HG03045 (cell line): ENCODE measurements around the gene SYNE3.

Experiments used
- ATAC-seq: cut with Tn5 transposase; IDR thresholded peaks from one replicate; pipeline ENCODE4 v1.9.1; 2021; ENCODE audit warnings: mild to moderate bottlenecking, moderate library complexity; ENCODE audit not compliant: unreplicated experiment

The SYNE3 gene

DNA sequence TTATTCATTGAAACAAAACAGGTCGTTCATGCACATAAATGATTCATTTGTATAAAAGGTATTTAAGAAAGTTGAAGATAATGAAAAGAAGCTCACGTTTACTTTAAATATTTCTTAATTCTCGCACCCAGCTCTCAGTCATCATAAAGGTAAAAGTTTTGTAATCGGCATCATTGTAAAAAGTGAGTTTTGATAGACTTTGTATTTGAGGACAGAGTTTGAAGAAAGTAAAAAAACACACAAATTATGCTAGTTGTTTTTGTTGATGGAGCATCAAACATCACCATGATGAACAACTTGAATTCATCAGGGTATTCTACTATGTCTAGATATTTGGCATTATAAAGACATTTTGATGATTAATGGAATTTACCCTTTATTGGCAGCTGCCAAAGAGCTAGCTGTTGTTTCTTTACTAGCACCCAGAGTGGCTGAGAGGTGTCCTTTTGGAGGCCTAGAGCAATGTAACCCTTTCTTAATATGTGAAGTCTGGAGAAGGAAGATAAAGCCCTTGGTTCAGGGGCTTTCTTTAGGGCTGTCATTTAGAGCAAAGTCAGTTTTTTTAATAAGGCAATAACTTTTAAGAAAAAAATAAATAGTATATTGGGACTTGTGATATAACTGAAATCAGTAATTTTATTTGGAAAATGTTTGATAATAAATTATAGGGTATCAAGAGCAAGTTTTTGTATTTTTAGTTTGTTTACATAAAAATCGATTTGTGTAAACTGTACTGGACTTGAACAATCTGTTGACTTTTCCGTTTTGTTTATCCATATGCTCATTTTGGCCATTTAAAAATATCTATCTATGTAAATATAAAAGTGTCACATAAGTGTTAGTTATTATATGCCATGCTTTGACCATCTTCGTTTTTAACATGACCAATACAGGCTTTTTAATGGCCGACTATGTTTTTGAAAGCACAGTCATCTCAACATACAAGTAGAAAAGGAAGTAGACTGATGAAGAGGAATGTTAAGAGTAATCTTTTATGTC, 25.8 kb upstream of the SYNE3 start:
- no peak for ATAC-seq

DNA sequence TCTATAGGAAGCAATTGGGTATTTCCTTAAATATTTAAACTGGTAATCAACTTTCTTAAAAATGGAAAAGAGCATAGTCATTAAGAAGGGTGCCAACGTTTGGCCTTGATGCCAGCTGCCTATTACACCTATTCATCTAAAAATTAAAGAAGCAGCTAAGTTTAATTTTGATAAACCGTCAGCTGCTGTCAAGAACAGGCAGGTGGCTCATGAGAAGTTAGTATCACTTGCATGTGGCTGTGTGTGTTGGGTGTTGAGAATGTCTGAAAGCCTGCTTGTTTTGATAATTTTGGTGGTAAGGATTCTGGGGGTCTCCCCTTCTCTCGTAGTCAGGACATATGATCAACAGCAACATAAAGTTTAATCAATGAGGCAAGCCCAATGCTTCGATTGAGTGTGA, 24.9 kb upstream of the SYNE3 start:
- no peak for ATAC-seq

DNA sequence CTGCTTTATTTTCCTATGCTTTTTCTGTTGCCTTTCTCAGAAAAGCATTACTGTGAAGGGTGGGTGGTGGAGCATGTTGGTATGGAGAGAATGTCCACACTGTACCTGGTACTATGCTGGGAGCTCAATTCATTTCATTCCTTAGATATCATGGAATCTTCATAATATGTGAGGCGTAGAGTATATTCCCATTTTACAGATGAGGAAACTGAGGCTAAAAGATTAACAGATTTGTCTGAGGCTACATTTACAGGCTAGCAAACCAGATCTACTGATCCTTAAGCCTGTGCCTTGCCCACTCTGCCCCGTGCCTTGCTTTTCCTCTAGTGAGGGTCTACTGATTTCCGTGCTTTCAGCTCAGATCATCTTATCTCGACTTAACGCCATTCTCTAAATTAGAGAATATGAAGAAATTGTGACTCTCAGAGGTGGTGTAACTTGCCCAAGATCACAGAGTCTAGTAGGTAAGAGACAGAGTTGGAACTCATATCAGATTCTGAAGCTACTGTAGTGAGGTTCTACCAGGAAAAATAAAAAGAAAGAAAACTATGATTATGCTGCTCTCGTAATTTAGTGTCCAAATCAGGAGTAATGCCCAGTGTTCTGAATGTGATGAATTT, 23.9 kb upstream of the SYNE3 start:
- ATAC-seq, result no peak

GRCh38 chr14:95538801-95539509, 22.5 kb upstream of the SYNE3 start:
- ATAC-seq, result no peak

- ATAC-seq, result no peak
These were observed 21.0 kb upstream of the SYNE3 start for GRCh38 chr14:95537298-95538089.

- ATAC-seq, result no peak
These were observed 20.2 kb upstream of the SYNE3 start for GRCh38 chr14:95536671-95537070.

GRCh38 chr14:95536036-95536593, 19.7 kb upstream of the SYNE3 start:
- ATAC-seq, result no peak

DNA sequence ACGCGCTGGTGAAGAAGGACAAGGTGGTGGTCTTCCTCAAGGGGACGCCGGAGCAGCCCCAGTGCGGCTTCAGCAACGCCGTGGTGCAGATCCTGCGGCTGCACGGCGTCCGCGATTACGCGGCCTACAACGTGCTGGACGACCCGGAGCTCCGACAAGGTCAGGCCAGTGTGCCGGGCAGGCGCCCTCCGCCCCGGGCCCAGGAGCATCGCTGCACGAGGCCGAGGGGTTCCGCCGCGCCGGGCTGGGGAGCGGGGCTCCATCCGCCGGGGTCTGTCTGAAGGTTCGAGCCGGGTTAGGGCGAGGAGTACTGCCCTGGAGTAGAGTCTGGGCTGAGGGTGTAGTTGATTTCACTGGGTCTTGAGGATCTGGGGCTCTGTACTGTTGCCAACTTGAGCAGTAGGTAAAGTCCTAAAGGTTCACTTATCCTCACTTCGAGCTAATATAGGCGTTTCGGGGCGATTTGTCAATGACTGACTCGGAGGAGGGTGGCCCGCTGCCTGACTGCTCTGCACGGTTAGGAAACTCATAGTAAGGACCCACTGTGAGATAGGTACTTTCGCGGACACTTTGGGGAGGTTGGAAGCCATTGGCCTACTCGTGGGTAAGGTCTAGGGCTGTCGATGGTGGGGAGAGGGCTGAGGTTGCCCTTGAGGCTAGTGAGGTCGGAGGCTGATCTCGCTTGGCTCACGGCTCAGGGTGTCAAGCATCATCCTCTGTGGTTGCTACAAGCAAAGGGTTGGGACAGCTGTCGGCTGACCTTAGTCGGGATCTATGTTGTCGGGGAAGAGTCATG, 19.0 kb upstream of the SYNE3 start:
- ATAC-seq, result peak; percentile 0

GRCh38 chr14:95534299-95535225, 18.1 kb upstream of the SYNE3 start, which contains the start of gene GLRX5:
GLRX5 (plus strand) TSS chr14:95535050; CDS start chr14:95535090, 40 bp downstream.
- ATAC-seq, result peak; percentile 95

DNA sequence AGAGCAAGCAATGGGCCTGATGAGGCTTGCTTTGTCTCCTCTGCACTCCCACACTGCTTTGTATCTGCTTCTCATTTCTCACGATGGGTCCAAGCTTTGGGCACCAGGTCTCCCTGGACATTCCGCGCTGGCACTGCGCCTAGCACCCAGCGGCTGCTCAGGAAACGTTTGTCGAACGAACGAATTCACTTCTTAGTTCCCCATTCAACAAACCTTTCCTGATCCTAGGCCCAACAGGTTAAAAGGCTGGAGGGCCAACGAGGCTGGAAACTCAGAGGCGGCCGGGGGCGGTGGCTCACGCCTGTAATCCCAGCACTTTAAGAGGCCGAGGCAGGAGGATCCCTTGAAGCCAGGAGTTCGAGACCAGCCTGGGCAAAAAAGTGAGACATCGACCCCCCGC, 17.4 kb upstream of the SYNE3 start:
- no peak for ATAC-seq

GRCh38 chr14:95533391-95533821, 17.0 kb upstream of the SYNE3 start:
- ATAC-seq, result no peak

DNA sequence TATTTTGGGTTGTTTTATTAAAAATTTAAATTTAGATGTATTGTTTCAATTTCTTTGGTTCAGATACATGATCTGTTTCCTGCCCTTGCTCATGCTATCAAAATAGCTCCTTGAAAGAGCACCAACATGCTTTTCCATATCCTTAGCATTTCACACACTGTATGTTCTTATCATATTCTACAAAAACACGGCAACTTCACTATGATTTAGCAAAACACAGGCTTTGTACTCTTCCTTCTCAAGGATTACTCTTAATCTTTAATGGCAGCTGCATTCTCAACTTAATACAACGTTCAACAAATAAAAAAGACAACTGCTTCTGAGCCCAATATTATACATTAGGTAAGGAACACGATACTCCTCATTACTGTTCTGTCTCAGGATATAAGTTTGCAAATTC, 15.5 kb upstream of the SYNE3 start:
- no peak for ATAC-seq

GRCh38 chr14:95531473-95531872, 15.0 kb upstream of the SYNE3 start:
- no peak for ATAC-seq

- no peak for ATAC-seq
These were observed 14.2 kb upstream of the SYNE3 start for GRCh38 chr14:95530473-95531276.

DNA sequence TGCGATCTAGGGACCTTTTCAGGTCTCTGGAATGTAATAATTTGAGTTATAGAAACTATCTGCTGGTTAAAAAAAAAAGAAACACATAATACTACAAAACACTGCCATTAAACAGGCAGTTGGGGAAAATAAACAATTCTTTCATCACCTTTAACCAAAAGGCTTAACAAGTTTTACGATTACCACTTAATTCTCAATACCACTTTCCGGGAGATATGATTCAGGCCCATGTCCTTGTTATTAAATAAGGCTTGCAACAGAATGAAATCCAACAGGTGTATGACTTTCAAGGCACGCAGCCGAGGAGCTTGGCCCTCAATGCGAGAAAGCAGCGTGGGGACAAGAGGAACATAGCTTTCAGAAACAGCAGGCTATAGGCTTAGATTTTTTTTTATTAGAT, 12.8 kb upstream of the SYNE3 start:
- no peak for ATAC-seq

DNA sequence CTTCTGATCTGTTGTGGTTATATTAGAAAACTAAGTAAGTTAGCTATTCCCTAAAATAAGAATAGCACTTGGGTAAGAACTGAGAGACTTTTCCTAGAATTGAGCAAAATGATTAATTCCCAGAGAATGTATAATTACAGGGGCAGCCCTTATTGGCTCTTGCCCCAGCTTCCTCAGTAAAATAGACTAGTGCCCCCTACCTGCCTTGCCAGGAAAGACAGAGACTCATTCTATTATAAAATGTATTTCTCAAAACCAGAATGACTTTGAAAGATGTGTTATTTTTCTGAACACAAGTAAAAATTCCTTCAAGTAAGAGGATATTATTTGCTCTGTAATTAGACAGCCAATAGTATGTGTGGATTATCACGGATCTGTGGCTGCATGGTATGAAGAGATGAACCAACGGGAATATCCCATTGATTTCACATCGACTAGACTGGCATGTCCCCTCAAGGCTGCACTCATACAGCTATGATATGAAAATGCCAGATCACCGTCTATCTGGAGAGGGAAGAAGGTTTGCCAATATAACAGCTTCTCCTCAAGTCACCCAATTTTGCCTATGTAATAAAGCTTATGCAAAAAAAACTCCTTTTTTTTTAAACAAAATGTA, 11.0 kb upstream of the SYNE3 start:
- no peak for ATAC-seq
